Activated CD8-positive, alpha-beta memory T cell treated with anti-CD3 and anti-CD28 coated beads for 36 hours (primary cell): Measurements from ENCODE around the gene ADAMTS6. TPM values are rescaled to one million over a fixed set of nuclear protein-coding genes. Genes with fewer than 3 reads are reported as not detected.
"Not testable (repeated sequence)": the region's sequence is repeated elsewhere in the genome, so short reads cannot be mapped to it uniquely, and the experiment has no call there.

Experiments
- CTCF ChIA-PET: fragments of 350-600 bp; sonication (Branson Sonifier 250); formaldehyde crosslinking; loops from one replicate; lab custom pipeline; 2021; ENCODE audit warnings: antibody characterized with exemption; lab: Charles Lee
- POLR2A ChIA-PET: fragments of 350-600 bp; sonication (Branson Sonifier 250); formaldehyde crosslinking; loops from one replicate; lab custom pipeline; 2021; ENCODE audit warnings: antibody characterized with exemption; lab: Charles Lee
- total RNA-seq, 2 experiments: library from RNA; stranded (reverse); gene quantifications; one replicate each; pipeline ENCODE4 v1.2.3, GENCODE V29; 2021

Gene ADAMTS6
- total RNA-seq, result 1 to 10 TPM; 1.3 to 1.4 TPM

GRCh38 chr5:65481635-65482295 is at the start of gene ADAMTS6:
Gene ADAMTS6, minus strand, starts transcription at chr5:65481920. Its CDS starts 8,247 bp downstream, at chr5:65473673.
- POLR2A ChIA-PET, result interaction anchor here (0.6 to 0.8 kb wide), 3 partner anchors 21 to 725 kb away, joined by 3 to 5 read pairs (median 3); no protein-coding TSS in a partner anchor

GRCh38 chr5:65530904-65531303 is 49.2 kb upstream of the ADAMTS6 start:
- ChIA-PET POLR2A (no interaction called here), CTCF (no interaction called here)

More at GRCh38 chr5:65481635-65482295, at the start of gene ADAMTS6:
- CTCF ChIA-PET, result interaction anchor here (1.1 to 1.5 kb wide), 2 partner anchors 401 to 671 kb away, joined by 3 to 4 read pairs; no protein-coding TSS in a partner anchor

- ChIA-PET CTCF (interaction anchor here (0.6 kb wide), 2 partner anchors 379 to 410 kb away, joined by 3 to 5 read pairs; no protein-coding TSS in a partner anchor), POLR2A (no interaction called here)
Observed at GRCh38 chr5:65525726-65526125, 44.0 kb upstream of the ADAMTS6 start.

- ChIA-PET CTCF (no interaction called here), POLR2A (no interaction called here)
Observed at GRCh38 chr5:65512170-65512937, 30.6 kb upstream of the ADAMTS6 start.

GRCh38 chr5:65508978-65509377 is 27.3 kb upstream of the ADAMTS6 start:
- CTCF ChIA-PET, result no interaction called here
- POLR2A ChIA-PET, result no interaction called here

- POLR2A ChIA-PET, result no interaction called here
- CTCF ChIA-PET, result no interaction called here
Observed at GRCh38 chr5:65506961-65507360, 25.2 kb upstream of the ADAMTS6 start.

- POLR2A ChIA-PET, result no interaction called here
Observed at GRCh38 chr5:65489119-65489518, 7.4 kb upstream of the ADAMTS6 start.

GRCh38 chr5:65488038-65488687 is 6.4 kb upstream of the ADAMTS6 start:
- POLR2A ChIA-PET, CTCF ChIA-PET: not testable (repeated sequence)

More at GRCh38 chr5:65489119-65489518, 7.4 kb upstream of the ADAMTS6 start:
- CTCF ChIA-PET, result no interaction called here

- CTCF ChIA-PET, POLR2A ChIA-PET: not testable (repeated sequence)
Observed at GRCh38 chr5:65486803-65487202, 5.1 kb upstream of the ADAMTS6 start.

- CTCF ChIA-PET, result interaction anchor here (0.6 kb wide), 1 partner anchor 545 kb away, joined by 3 read pairs; no protein-coding TSS in a partner anchor
- POLR2A ChIA-PET, result no interaction called here
Observed at GRCh38 chr5:65485405-65485804, 3.7 kb upstream of the ADAMTS6 start.

- ChIA-PET CTCF (interaction anchor here (0.8 to 1.6 kb wide), 3 partner anchors 381 to 672 kb away, joined by 3 to 5 read pairs (median 4); no protein-coding TSS in a partner anchor), POLR2A (no interaction called here)
Observed at GRCh38 chr5:65483546-65484346, 2.0 kb upstream of the ADAMTS6 start.

GRCh38 chr5:65482736-65483545 is 1.2 kb upstream of the ADAMTS6 start:
- POLR2A ChIA-PET, result no interaction called here
- CTCF ChIA-PET, result interaction anchor here (0.8 to 1.6 kb wide), 5 partner anchors 380 to 672 kb away, joined by 3 to 5 read pairs (median 4); no protein-coding TSS in a partner anchor

- CTCF ChIA-PET, result interaction anchor here (1.1 to 1.6 kb wide), 4 partner anchors 402 to 672 kb away, joined by 3 to 5 read pairs (median 4); no protein-coding TSS in a partner anchor
- POLR2A ChIA-PET, result no interaction called here
Observed at GRCh38 chr5:65482296-65482735, 596 bp upstream of the ADAMTS6 start.

GRCh38 chr5:65481171-65481581 is 544 bp downstream of the ADAMTS6 start:
- ChIA-PET POLR2A (interaction anchor here (0.6 to 0.8 kb wide), 3 partner anchors 20 to 724 kb away, joined by 3 to 5 read pairs (median 3); no protein-coding TSS in a partner anchor), CTCF (no interaction called here)

GRCh38 chr5:65480306-65480865 is 1.3 kb downstream of the ADAMTS6 start:
- ChIA-PET POLR2A (no interaction called here), CTCF (no interaction called here)

GRCh38 chr5:65479527-65479926 is 2.2 kb downstream of the ADAMTS6 start:
- CTCF ChIA-PET, result no interaction called here
- POLR2A ChIA-PET, result no interaction called here

GRCh38 chr5:65478336-65478735 is 3.4 kb downstream of the ADAMTS6 start:
- ChIA-PET CTCF (no interaction called here), POLR2A (no interaction called here)
